SIG-M5 treated with dmso at 0.1 percent for 504 hours (cell line): ENCODE data around the gene LMBRD1.
A peak's percentile ranks its signal among the peaks of the same experiment; 100 is the strongest.
"Not testable (repeated sequence)": the region's sequence is repeated elsewhere in the genome, so short reads cannot be mapped to it uniquely, and the experiment has no call there.

ENCODE experiments used
- DNase-seq: peaks from one replicate; lab custom pipeline; 2025; ENCODE audit not compliant: unreplicated experiment; lab: John Stamatoyannopoulos, UW

The LMBRD1 gene

DNA sequence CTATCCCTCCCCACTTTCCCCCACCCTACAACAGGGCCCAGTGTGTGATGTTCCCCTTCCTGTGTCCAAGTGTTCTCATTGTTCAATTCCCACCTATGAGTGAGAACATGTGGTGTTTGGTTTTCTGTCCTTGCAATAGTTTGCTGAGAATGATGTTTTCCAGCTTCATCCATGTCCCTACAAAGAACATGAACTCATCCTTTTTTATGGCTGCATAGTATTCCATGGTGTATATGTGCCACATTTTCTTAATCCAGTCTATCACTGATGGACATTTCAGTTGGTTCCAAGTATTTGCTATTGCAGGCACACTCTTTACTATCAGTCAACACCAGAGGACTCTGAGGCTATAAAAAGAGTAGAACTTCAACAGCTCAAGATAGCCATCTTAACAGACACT lies 2.0 kb upstream of the LMBRD1 start:
- not testable (repeated sequence) for DNase-seq

DNA sequence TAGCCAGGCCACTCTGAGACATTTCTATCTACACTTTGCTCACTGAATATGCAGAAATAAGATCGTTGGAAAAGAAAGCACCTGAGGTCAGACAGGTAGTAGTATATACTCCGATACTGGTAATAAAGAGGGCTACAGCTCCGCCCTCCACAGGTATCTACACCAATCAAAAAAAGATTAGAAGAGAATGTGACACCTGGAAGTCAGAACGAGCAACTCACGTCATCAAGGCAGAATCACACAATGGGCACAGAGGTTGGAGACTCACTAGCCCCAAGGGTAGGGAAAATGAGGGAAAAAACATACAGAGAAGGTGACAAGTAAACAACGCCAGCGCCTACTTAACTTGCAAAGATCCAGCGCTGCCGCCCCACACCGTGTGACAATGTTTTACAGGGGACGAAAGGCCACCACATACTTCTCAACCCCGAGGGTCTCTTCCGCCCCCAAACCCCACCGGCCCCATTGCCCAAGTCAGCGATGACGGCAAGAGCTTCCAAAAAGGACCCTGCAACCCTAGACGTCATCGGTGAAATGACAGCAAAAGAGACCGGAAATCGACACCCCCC lies 653 bp downstream of the LMBRD1 start:
- peak; percentile 50 for DNase-seq

DNA sequence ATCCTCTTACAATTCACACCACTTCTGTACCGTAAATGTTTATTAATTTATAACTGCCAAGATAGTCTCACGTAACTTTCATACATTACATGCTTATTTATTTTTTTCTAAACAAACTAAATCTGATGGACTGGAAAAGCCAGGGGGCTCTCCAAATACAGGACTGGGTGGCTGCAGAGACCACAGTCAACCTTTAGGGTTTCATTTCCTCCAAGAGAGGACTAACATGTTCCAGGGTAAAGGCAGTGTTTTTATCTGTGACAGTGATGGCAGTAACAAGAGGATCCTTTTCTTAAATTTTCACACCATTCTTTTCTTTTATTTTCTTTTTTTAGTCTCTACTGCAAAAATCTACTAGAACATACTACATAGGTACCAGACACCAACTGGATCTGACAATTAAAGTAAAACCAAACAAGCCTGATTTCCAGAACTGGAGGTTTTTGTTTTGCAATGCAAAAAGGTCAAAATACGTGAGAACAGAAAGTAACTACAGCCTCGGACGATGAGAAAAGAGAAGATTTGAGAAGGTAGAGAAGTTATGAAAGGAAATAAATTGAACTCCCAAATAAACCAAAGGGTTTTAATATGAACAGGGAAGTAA lies 1.2 kb downstream of the LMBRD1 start:
- peak; percentile 27 for DNase-seq

DNA sequence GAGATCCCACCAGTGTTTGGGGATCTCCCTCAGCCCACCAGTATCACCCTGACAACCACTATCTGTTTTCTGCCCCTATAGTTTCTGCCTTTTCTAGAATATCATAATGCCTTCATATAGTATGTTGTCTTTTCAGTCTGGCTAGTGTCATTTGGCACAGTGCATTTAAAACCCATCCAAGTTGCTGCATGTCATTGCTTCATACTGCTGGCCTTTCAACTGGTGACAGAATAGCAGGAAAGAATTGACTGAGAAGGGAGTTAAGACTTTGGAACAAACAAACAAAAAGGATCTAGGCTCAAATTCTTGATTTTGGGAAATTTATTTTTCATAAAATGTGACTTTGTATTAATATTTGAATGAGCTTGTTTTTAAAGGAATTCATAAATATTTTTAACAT lies 4.5 kb downstream of the LMBRD1 start:
- no peak for DNase-seq

DNA sequence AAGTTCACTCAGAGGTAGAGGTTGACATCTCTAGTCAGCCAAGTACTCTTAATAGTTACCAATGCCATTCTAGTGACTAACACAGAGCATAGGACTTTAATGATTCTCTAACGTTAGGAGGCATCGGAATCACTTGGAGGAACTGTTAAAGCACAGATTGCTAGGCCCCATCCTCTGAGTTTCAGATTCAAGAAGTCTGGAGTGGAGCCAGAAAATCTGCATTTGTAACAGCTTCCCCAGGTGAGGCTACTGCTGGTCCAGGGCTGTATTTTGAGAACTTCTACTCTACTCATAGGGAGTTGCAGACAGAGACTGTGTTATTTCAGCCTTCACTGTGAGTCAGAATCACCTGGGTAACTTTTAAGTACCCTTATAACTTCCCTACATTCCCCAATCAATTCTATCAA lies 5.7 kb downstream of the LMBRD1 start:
- DNase-seq, result no peak

DNA sequence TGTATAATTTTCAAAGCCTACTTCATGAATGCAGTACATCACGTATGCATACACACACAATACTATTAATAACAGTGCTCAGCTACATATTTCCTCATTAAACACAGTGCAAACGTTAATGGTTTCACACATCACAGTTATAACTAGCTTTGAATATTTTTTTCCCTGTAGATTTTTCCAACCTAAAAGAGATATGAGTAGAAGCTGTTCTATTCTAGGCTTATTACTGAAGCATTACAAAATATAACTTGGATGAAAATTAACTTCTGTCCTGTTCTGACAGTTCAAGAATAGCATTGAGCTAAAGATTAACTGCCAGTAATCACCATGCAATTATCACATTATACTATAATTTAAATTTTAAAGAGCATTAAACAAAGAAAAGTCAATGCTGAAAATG lies 6.2 kb downstream of the LMBRD1 start:
- no peak for DNase-seq

DNA sequence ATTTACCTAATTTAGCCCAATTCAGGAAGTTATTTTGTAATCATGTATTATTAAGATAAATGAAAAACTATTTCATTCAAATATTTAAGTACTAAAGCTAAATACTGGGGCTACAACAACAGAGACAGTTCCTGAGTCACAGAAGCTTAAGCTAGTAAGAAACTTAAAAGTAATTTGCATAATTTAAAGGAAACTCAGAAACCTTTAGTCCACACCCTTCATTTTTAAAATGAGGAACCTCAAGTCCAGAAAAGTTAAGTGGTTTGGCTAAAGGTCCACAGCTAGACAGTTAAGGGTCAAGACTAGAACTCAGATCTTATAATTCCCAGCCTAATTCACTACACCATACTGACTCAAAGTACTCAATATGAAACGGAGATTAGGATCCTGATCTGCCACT lies 7.2 kb downstream of the LMBRD1 start:
- DNase-seq, result no peak

DNA sequence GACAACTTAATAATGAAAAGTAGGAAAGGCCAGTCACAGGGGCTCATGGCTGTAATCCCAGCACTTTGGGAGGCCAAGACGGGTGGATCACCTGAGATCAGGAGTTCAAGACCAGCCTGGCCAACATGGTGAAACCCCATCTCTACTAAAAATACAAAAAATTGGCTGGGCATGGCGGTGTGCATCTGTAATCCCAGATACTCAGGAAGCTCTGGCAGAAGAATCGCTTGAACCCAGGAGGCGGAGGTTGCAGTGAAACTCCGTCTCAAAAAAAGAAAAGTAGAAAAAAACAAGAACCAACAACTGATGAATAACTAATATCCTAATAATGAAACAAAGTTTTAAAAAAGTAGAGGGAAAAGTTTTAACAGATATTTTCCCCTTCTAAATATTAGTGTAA lies 9.4 kb downstream of the LMBRD1 start:
- not testable (repeated sequence) for DNase-seq

DNA sequence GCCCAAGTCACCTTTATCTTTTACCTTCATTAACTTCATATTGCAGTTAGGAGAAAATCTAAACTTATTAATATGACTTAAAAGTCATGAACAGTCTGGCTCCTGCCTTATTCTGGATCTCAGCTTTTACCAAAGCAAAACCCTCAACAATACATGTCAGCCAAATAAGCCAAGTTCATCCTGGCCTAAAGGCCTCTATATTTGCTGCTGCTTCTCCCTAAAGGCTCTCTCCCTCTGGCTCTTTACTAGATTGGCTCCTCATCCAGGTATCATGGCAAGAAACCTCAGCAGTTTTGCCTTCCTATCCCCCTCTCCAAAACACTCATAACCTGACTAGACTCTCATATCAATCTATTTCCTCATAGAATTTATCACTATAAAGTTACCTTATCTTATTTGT lies 11.1 kb downstream of the LMBRD1 start:
- DNase-seq, result no peak

DNA sequence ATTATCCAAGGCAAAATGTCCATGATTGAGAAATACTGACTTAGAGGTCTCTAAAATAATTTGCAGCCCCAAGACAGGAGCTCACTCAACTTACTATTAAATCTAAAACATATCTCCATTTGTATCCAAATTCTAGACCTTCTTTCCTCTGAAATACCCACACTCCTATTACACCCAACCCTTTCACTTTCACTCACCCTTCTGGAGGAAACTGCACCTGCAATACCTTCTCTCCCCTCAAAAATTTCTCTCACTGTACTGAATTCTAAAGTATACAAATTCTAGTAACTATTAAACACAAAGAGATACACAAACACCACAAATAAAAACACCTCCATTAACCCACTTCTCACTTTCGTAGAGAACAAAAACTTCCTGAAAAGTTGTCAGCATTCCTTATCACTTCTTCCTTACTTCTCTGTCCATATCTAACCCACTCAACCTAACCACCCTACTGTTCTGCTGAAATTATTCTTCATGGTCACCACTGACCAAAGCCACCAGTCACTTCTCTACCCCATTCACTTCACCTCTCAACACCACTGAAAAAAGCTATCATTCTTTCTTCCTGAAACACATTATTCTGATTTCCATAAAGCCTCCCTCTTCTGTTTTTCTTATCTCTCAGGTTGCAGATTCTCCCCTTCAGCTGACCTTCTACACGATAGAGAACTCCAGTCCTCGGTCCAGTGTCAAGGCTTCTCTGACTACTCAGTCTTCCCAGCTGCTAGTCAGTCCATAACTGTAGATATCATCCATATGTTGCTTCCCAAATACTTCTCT lies 12.0 kb downstream of the LMBRD1 start:
- DNase-seq, result no peak

DNA sequence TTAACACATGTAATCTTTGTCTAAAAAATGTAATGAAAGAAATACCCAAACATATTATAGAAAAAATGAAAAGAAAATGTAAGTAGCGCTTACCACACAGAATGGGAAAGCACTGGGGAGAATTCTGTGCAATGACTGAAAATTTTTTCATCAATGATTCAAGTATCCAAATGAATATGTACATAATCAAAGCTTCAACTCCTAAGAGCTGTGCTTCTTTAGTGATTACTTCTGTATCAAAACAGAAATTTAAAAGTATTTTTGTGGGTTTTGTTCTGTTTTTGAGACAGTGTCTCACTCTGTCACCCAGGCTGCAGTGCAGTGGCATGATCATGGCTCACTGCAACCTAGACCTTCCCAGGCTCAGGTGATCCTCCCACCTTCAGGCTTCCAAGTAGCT lies 13.7 kb downstream of the LMBRD1 start:
- DNase-seq, result no peak

DNA sequence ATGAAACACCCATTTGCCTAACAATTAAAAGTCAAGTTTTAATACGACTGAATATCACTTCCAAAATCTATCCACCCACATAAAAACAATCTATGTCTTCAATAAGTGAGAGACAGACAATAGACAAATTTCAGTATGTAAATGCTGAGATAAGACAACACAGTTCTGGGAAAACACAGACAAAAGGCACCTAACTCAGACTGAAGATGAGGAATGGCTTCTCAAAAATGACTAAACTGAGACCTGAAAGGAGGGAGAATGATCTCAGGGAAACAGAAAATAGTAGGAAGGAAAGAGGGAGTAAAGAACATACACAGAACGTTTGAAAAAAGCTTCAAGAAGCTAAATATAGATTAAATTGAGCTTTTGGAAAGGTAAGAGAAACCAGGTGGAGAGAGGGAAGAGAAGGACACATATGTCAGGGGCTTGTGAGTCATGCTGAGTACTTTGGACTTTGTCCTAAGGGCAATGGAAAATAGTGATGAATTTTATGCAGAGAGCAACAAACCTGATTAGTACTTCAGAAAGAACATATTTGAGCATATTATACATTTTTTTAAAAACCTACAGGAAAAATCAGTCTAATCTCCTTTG lies 16.1 kb downstream of the LMBRD1 start:
- no peak for DNase-seq

DNA sequence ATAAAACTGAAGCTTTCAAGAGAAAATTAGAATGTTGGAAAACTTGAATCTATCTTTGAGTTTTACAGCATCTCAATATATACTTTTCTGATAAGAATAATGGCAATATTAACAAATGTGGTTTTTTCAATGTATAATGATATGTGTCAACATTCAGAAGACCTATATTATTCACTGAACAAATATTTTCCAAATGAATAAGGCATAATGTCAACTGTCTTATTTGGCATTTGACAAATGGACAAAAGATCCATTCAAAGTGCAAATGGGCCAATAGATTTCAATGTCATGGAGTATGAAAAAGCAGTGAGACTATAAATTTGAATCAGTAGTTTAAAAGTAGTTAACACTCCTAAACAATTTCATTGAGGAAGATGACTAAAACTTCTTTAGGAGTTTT lies 20.9 kb downstream of the LMBRD1 start:
- DNase-seq, result no peak

DNA sequence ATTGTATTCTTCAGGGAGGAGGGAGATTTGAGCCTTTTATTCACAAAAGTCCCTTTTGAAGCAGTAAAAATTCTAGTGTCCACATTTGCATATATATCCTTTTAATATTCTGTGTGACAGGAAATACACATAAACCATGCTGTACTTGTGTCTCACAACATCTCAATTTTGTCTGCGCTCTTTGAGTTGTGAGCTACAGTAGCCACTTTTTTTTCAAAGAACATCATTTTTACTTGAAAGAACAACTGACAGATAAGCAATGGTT lies 21.3 kb downstream of the LMBRD1 start:
- no peak for DNase-seq

DNA sequence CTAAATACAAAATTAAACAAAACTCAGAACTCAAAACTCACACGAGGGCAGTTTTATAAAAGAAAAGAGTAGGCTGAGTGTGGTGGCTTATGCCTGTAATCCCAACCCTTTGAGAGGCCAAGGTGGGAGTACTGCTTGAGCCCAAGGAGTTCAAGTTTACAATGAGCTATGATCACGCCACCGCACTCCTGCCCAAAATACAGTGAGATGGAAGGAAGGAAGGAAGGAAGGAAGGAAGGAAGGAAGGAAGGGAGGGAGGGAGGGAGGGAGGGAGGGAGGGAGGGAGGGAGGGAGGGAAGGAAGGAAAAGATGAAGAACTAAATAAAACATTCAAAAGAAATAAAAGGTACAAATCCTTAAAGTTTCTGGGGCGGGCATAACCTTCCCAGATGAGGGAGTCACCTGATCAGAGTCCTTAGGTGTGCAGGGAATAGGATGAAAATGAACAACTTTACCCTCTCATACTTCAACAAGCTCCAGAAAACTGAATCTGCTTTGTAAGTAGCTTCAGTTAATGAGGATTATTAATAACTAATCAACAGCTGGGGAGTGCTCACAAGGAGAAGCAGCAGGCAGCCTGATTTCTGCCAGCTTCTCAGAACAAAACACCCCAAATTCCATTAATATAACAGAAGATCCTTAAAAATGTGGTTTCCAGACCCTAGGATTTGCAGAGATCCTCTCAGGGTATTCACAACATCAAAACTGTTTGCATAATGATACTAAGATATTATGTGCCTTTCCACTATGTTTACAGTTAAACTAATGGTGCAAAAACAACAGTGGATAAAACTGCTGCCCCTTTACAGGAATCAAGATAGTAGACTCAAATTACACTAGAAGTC lies 21.8 kb downstream of the LMBRD1 start:
- no peak for DNase-seq

DNA sequence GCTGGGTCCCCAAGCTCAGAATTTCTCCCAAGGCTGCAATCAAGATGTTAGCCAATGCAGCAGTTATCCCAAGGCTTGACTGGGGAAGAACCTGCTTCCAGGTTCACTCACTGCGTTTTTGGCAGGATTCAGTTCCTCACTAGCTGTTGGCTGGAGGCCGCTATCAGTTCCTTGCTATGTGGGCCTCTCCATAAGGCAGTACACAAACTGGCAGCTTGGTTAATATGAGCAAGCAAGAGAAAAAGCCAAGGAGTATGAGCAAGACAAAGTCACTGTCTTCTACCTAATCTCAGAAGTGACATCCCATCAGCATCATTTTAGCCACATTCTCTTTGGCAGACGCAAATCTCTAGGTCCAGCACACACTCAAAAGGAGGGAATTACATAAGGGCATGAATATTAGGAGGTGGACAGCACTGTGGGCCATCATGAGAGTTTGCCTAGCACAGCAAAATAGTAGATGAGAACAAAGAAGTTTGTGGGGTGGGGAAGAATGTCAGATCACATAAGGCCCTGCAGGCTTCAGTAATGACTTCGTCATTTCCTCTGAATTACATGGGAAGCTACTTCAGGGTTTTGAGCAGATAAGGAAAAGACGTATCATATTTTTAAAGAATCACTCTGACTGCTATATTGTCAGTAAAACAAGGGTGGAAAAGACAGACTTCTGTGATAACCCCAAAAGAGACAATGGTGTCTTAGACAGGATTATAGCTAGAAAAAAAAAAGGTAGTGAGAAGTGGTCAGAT lies 25.5 kb downstream of the LMBRD1 start:
- DNase-seq, result no peak

DNA sequence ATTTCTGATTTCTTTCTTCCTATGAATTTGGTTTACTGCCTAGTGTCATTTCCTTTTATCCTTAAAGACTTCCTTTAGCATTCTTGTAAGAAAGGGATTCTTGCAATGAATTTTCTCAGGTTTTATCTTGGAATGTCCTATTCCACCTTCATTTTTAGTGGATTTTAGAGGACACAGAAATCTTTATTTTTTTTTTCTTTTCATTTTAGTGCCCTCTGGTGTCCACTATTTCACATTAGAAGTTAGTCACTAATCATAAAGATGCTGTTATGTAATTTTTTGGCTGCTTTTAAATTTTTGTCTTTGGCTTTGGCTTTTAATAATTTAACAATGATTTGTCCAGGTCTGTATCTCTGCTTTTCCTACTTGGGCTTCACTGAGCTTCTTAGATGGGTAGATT lies 28.1 kb downstream of the LMBRD1 start:
- no peak for DNase-seq

DNA sequence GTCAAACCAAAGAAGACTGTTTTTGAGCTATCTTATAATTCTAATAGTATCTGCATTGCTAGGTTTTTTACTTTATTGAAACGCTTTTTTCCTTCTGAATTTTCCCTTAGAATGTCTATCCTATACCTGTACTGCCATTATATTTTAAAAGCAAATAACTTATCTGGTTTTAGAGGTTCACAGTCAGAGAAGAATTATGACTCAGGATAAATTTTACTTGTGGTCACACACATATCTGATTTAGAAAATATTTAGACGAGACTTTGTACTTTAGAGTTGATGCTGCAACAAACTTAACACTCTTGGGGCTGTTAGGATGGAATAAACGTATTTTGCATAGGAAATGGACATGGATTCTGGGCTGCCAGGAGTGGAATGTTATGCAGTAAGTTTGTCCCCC lies 33.0 kb downstream of the LMBRD1 start:
- DNase-seq, result no peak

DNA sequence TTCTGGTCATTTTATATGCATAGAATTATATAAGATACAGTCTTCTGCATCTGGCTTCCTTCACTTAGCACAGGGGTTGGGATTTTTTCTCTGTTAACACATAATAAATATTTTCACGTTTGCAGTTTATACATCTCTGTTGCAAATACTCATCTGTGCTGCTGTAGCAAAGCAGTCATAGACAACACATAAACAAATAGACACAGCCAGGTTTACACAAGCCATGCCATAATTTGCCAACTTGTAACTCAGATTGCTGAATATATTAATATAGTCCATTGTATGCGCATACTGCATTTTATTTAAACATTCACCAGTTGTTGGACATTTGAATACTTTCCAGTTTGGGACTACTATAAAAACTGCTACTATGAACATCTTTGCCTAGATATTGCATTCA lies 35.0 kb downstream of the LMBRD1 start:
- no peak for DNase-seq

DNA sequence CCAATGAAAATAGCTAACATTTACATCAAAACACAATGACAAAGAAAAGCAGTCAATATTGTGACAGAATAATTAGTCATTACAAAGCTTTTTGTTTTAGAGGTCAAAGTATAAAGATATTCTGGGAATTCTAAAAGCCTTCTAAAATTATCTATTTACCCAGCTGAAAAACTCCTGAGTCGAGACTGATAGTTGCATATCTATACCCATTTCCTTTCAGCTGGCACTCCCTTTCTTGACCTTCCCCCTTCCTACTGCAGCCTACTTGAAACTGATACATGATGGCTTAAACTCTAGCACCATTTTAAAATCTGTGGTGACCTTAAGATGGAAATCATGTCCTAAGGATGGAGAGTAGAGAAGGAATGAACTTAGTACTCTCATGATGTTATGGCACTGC lies 38.6 kb downstream of the LMBRD1 start:
- no peak for DNase-seq

DNA sequence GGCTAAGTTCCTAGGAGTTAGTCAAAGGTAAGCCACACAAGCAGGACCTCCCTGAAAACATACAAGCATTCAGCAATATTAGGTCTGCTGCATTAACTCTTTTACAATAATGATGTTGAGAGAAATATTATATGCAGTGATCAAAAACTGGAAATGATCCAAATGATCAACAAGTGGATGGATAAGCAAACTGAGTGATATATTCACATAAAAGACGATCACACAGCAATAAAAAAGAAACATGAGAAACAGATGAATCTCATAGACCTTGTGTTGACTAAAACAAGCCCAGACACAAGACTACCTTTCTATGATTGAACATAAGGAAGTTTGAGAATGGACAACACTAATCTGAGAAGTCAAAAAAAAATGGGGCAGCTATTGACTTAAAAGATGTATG lies 39.9 kb downstream of the LMBRD1 start:
- DNase-seq, result no peak
